Measurements from ENCODE around the gene NDUFS8. TPM values are rescaled to one million over a fixed set of nuclear protein-coding genes. Genes with fewer than 3 reads are reported as not detected.

The NDUFS8 gene
- total and polyA plus RNA-seq, 2 of the 13 experiments (the other 11 are each of a cell fraction or from before 2014, with no cell fraction given), result 96.7 to 158 TPM

DNA sequence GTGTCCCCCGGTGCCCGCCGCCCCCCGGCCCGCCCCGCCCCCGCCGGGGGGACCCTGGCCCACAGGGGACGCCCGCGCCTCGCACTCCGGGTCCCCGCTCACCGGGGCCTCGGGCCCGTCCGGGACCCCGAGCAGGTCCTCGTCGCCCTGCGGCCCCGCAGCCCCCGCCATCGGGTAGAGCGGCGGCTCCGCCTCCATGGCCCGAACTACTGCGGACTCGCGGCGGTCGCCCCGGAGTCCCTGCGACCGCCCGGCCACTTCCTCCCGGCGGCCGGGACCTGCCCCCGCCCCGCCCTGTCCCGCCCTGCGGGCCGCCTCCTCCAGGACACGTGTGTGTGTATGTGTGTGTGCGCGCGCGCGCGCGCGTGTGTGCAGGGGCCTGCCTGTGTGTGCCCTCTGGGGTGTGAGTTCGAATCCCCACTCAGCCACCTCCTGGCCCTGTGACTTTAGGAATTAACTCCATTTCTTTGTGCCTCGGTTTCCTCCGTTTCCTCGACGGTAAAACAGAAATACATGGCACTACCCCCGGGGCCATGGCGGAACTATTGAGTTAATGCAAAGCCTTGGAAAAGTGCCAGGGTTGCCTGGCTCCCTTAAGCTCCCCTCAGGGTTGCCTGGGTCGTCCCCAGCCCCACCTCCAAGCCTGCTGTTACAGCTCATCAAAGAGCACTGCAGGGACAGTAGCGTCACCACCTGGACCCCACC, 26.5 kb upstream of the NDUFS8 start, which contains the start of gene UNC93B1 (continued):
- TF ChIP-seq MTA1 (CRISPR knock-in tag; IDR thresholded peaks at IDR 0.05; ENCODE audit: borderline replicate concordance), result no peak; the same call in 1 of the 2 replicates
- TF ChIP-seq CBX1 (IDR thresholded peaks at IDR 0.05; ENCODE audit: low read depth), result peak; percentile 55
- TF ChIP-seq ZNF782 (CRISPR knock-in tag; IDR thresholded peaks at IDR 0.05; ENCODE audit: borderline replicate concordance), result no peak
- no peak for TF ChIP-seq HOXA7 (CRISPR knock-in tag; IDR thresholded peaks at IDR 0.05)
- TF ChIP-seq, protein P1, sequence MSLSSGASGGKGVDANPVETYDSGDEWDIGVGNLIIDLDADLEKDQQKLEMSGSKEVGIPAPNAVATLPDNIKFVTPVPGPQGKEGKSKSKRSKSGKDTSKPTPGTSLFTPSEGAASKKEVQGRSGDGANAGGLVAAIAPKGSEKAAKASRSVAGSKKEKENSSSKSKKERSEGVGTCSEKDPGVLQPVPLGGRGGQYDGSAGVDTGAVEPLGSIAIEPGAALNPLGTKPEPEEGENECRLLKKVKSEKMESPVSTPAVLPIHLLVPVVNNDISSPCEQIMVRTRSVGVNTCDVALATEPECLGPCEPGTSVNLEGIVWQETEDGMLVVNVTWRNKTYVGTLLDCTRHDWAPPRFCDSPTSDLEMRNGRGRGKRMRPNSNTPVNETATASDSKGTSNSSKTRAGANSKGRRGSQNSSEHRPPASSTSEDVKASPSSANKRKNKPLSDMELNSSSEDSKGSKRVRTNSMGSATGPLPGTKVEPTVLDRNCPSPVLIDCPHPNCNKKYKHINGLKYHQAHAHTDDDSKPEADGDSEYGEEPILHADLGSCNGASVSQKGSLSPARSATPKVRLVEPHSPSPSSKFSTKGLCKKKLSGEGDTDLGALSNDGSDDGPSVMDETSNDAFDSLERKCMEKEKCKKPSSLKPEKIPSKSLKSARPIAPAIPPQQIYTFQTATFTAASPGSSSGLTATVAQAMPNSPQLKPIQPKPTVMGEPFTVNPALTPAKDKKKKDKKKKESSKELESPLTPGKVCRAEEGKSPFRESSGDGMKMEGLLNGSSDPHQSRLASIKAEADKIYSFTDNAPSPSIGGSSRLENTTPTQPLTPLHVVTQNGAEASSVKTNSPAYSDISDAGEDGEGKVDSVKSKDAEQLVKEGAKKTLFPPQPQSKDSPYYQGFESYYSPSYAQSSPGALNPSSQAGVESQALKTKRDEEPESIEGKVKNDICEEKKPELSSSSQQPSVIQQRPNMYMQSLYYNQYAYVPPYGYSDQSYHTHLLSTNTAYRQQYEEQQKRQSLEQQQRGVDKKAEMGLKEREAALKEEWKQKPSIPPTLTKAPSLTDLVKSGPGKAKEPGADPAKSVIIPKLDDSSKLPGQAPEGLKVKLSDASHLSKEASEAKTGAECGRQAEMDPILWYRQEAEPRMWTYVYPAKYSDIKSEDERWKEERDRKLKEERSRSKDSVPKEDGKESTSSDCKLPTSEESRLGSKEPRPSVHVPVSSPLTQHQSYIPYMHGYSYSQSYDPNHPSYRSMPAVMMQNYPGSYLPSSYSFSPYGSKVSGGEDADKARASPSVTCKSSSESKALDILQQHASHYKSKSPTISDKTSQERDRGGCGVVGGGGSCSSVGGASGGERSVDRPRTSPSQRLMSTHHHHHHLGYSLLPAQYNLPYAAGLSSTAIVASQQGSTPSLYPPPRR (CRISPR knock-in tag; IDR thresholded peaks at IDR 0.05; ENCODE audit: borderline replicate concordance), result peak; percentile 45; the same call in 1 of the 2 replicates
- TF ChIP-seq, protein P2, sequence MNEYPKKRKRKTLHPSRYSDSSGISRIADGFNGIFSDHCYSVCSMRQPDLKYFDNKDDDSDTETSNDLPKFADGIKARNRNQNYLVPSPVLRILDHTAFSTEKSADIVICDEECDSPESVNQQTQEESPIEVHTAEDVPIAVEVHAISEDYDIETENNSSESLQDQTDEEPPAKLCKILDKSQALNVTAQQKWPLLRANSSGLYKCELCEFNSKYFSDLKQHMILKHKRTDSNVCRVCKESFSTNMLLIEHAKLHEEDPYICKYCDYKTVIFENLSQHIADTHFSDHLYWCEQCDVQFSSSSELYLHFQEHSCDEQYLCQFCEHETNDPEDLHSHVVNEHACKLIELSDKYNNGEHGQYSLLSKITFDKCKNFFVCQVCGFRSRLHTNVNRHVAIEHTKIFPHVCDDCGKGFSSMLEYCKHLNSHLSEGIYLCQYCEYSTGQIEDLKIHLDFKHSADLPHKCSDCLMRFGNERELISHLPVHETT (CRISPR knock-in tag; conservative IDR thresholded peaks at IDR 0.05), result peak; percentile 30; the same call in 1 of the 2 replicates
- TF ChIP-seq ZSCAN20 (CRISPR knock-in tag; IDR thresholded peaks at IDR 0.05; ENCODE audit: borderline replicate concordance), result no peak
- TF ChIP-seq, protein P3, sequence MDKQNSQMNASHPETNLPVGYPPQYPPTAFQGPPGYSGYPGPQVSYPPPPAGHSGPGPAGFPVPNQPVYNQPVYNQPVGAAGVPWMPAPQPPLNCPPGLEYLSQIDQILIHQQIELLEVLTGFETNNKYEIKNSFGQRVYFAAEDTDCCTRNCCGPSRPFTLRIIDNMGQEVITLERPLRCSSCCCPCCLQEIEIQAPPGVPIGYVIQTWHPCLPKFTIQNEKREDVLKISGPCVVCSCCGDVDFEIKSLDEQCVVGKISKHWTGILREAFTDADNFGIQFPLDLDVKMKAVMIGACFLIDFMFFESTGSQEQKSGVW (CRISPR knock-in tag; IDR thresholded peaks at IDR 0.05; ENCODE audit: borderline replicate concordance), result no peak
- peak; percentile 46 for TF ChIP-seq HDAC1 (CRISPR knock-in tag; IDR thresholded peaks at IDR 0.05)
- TF ChIP-seq, protein P4, sequence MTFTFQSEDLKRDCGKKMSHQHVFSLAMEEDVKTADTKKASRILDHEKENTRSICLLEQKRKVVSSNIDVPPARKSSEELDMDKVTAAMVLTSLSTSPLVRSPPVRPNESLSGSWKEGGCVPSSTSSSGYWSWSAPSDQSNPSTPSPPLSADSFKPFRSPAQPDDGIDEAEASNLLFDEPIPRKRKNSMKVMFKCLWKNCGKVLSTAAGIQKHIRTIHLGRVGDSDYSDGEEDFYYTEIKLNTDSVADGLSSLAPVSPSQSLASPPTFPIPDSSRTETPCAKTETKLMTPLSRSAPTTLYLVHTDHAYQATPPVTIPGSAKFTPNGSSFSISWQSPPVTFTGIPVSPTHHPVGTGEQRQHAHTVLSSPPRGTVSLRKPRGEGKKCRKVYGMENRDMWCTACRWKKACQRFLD (CRISPR knock-in tag; IDR thresholded peaks at IDR 0.05; ENCODE audit: borderline replicate concordance), result no peak
- no peak for TF ChIP-seq SATB2 (CRISPR knock-in tag; IDR thresholded peaks at IDR 0.05)
- TF ChIP-seq KLF15 (CRISPR knock-in tag; IDR thresholded peaks at IDR 0.05; ENCODE audit: borderline replicate concordance), result no peak
- no peak for TF ChIP-seq SNRNP70 (IDR thresholded peaks at IDR 0.05; ENCODE audit: low read depth, low read length)
- TF ChIP-seq, protein P5, sequence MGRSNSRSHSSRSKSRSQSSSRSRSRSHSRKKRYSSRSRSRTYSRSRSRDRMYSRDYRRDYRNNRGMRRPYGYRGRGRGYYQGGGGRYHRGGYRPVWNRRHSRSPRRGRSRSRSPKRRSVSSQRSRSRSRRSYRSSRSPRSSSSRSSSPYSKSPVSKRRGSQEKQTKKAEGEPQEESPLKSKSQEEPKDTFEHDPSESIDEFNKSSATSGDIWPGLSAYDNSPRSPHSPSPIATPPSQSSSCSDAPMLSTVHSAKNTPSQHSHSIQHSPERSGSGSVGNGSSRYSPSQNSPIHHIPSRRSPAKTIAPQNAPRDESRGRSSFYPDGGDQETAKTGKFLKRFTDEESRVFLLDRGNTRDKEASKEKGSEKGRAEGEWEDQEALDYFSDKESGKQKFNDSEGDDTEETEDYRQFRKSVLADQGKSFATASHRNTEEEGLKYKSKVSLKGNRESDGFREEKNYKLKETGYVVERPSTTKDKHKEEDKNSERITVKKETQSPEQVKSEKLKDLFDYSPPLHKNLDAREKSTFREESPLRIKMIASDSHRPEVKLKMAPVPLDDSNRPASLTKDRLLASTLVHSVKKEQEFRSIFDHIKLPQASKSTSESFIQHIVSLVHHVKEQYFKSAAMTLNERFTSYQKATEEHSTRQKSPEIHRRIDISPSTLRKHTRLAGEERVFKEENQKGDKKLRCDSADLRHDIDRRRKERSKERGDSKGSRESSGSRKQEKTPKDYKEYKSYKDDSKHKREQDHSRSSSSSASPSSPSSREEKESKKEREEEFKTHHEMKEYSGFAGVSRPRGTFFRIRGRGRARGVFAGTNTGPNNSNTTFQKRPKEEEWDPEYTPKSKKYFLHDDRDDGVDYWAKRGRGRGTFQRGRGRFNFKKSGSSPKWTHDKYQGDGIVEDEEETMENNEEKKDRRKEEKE (IDR thresholded peaks at IDR 0.05), result no peak
- TF ChIP-seq PAX8 (CRISPR knock-in tag; IDR thresholded peaks at IDR 0.05; ENCODE audit: borderline replicate concordance), result no peak
- TF ChIP-seq YEATS2 (CRISPR knock-in tag; IDR thresholded peaks at IDR 0.05; ENCODE audit: borderline replicate concordance), result no peak
- TF ChIP-seq PHF21A (CRISPR knock-in tag; IDR thresholded peaks at IDR 0.05), result peak; percentile 60
- 0 out of 2 replicates have a peak, but pooled peaks have one; percentile 34 for TF ChIP-seq MEF2D (CRISPR knock-in tag; IDR thresholded peaks at IDR 0.05)
